Lower leg skin (tissue), 3 donors: ENCODE measurements around the gene RASA3.

Source experiments
- POLR2A ChIP-seq, 2 donors: fragments of 450-650 bp; IDR thresholded peaks; one replicate each; pipeline ENCODE4 v1.6.1; 2016 to 2017; ENCODE audit warnings: antibody characterized with exemption in 2 of 2, mild to moderate bottlenecking in 1 of 2, moderate library complexity in 1 of 2
- TF ChIP-seq, protein P1 (sequence below), 3 donors: fragments of 450-650 bp; IDR thresholded peaks; one replicate each; pipeline ENCODE4 v1.5.1; 2016; ENCODE audit warnings: antibody characterized with exemption in 3 of 3, mild to moderate bottlenecking in 3 of 3, moderate library complexity in 2 of 3

DNA sequence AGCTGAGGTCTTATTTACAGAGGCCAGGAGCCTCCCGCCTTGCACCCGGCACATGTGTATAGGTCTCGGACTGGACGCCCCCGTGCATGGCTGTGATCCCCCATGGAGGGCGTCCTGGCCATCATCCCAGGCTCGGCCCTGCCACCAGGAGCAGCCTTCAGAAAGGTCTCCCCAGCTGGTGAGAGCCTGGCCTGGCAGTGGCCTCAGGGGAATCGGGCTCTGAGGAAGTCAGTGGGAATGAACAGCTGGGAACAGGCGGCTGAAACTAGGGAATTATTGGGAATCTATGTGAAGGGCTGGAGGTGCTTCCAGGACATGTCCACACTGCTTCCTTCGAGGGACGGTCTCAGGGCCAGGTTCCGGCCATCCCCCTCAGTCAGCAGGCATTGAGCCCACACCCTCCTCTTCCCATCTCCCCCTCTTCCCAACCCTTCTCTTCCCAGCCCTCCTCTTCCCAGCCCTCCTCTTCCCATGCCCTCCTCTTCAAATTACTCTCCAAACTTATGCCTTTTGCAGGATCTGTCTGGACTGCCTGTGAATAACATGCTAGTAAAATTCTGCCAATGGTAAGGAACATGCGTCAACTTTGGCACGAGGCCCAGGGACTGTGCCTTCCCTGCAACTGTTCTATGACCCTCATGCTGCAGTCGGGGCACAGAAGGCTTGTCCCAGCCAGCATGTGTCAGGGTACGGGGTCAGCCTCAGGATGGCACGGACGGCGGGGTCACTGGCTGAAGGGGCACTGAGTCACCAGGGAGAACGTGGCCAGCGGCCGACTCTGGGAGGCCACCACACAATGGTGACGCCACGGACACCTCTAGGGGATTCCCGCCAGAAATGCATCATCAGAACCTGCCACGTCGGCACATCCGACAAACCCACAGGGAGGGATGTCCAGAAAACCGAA lies 134.3 kb downstream of the RASA3 start:
- TF ChIP-seq, protein P1, sequence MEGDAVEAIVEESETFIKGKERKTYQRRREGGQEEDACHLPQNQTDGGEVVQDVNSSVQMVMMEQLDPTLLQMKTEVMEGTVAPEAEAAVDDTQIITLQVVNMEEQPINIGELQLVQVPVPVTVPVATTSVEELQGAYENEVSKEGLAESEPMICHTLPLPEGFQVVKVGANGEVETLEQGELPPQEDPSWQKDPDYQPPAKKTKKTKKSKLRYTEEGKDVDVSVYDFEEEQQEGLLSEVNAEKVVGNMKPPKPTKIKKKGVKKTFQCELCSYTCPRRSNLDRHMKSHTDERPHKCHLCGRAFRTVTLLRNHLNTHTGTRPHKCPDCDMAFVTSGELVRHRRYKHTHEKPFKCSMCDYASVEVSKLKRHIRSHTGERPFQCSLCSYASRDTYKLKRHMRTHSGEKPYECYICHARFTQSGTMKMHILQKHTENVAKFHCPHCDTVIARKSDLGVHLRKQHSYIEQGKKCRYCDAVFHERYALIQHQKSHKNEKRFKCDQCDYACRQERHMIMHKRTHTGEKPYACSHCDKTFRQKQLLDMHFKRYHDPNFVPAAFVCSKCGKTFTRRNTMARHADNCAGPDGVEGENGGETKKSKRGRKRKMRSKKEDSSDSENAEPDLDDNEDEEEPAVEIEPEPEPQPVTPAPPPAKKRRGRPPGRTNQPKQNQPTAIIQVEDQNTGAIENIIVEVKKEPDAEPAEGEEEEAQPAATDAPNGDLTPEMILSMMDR (IDR thresholded peaks at IDR 0.05) = no peak
- no peak for TF ChIP-seq POLR2A (IDR thresholded peaks at IDR 0.05)
